Stimulated activated CD4-positive, alpha-beta T cell treated with anti-CD3 and anti-CD28 coated beads, Interleukin-4, amount 100 ng/mL, for 1 hour (primary cell): ENCODE data around the gene C1QTNF6.

Experiments used
- DNase-seq: peaks from one replicate; pipeline ENCODE4 v3.0.0-alpha.2; 2020

C1QTNF6 gene

DNA sequence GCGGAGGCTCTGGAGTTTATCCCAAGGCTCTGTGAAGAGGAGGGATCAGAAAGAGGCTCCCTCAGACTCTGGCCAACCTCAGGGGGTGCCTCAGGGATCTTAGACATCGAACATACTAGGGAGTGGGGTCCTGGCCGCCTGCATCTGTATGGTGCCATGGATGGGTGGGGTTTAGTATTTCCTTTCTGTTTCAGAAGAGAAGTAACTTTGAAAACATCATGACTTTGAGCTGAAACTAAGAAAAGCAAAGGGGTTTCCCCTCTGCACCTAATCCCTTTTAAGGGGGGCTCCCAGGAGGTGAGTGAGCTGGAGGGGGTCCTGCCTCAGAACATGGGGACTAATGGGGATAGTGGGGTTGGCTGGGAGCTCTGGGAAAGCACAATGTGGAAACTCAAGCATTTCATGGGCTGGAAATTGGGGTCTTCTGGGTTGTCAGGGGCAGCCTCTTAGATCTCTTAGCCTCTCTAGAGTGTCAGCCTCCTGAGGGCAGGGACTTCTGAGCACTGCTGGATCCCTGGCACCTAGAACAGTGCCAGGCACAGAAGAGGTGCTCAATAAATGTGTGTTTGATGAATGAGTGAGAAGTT is 36.0 kb upstream of the C1QTNF6 start:
- peak; percentile 45 for DNase-seq

DNA sequence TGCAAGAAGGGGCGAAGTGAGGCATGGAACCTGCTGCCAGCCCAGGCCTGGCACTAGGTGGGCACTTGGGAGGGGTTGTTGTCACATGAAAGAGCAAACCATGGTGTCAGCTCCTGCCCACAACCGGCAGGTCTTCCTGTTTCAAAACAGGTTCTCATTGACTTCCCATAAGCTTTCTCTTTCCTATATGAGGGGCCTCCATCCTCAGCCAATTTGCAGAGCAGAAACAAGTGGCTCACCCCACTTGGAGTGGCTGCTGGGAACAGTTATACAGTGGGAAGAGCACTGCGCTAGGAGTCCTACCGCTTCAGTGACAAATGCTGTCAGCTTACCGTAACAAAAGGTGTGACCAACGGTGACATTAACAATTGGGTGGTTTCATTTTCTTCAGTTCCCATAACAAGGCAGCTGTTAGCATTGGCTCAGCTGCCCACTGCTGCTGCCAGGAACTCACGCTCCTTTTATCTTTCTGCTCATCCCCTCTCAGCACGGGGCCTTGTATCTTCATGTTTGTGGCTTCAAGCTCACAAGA is 34.5 kb upstream of the C1QTNF6 start:
- no peak for DNase-seq

DNA sequence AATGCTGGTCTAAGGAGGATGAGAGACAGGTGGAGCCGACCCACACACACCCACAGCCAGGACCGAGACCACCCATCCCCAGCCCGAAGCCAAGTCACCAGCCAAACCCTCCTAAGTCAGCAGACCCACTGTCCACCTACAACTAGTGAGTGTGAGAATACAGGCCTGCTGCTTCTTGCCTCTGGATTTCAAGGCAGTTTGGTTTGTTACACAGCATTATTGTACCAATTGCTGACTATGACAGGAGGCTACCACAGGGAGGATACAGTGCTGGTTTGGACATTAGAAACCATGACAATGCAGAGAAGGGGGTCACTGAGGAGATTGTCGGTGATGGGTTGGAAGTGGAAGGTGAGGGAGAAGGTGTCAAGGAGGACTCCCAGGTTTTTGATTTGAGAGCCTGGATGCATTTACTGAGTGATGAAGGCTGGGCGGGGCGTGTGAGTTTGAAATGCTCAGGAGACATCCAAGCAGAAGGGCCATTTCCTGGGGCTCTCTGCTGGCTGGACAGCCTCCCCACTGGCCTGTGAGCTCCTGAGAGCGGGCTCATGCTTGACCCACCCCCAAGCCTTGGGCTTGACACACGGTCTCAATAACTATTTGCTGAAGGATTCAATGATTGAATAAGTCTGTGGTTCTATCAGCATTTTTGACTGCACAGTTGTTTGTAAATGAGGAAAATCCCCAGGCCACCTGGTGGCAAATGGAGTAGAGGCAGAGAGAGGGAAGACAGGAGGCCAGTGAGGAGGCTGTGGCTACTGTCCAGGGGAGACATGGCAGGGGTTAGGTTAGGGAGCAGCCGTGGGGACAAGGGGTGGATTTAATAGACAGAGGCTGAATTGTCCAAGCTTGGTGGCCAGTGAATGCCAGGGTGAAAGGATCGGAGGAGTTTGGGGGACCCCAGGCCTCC is 33.6 kb upstream of the C1QTNF6 start:
- no peak for DNase-seq

DNA sequence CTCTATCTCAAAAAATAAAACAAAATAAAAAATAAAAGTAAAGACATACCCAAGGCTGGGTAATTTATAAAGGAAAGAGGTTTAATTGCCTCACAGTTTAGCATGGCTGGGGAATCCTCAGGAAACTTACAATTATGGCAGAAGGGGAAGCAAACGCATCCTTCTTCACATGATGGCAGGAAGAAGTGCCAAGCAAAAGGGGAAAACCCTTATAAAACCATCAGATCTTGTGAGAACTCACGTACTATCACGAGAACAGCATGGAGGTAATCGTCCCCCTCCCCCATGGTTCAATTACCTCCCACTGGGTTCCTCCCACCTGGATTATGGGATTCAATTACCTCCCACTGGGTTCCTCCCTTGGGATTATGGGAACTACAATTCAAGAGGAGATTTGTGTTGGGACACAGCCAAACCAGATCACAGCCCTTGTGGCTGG is 32.5 kb upstream of the C1QTNF6 start:
- DNase-seq: no peak

DNA sequence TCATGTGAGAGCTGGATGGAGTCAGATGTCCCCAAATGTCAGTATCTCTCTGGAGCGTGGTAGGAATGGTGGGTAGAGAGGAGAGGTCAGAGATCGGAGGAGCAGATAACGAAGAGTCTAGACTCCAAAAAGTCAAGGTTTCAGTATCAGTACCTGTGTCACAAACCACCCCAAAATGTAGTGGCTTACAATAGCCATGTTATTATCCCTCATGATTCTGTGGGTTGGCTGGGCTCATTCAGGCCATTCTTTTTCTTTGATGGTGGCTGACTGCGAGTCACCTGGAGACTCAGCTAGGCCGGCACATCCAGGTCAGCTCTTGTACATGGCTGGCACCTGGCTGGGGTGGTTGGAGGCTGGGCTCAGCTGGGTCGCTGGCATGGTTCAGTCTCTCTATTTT is 31.5 kb upstream of the C1QTNF6 start:
- DNase-seq: no peak

DNA sequence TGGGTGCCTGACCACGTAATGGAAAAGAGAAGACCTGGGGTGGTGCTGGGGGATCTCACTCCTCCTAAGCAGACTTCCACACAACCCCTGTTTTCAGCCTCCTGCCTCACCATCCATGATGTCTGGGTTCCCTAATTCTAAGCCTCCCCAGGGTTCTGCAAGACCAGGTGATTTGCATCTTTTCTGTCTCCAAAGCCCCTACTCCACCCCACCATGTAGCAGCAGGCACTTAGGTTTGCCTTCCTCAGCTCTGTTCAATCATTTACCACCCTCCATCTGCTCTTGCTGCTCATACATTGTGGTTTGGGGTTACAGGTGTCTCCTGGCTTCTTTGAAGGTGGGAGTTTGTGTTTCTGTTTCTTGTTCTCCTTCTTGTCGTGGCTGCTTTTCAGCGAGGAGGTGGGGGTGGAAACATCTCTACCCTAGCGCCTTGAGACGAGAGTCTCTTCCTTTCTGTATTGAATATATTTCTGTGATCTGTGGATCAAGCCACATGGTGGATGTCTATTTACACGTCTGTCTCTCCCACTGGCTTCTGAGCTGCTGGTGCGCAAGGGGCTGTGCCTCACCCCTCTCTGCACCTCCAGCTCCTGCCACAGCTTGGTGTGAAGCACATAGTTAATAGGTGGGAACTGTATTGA is 30.8 kb upstream of the C1QTNF6 start:
- peak; percentile 71 for DNase-seq

DNA sequence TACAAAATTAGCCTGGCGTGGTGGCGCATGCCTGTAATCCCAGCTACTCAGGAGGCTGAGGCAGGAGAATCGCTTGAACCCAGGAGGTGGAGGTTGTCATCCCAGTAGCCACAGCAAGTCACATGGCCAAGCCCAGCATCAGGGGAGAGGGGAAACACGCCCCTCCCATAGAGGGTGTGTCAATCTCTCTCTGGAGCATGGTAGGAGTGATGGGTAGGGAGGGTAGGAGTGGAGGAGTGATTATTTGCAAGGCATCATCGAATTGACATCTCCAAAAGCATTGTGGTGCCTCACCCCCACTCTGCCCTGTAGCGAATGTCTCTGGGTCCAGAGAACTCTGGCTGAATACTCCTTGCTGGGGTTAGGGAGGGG is 30.3 kb upstream of the C1QTNF6 start:
- DNase-seq: no peak

DNA sequence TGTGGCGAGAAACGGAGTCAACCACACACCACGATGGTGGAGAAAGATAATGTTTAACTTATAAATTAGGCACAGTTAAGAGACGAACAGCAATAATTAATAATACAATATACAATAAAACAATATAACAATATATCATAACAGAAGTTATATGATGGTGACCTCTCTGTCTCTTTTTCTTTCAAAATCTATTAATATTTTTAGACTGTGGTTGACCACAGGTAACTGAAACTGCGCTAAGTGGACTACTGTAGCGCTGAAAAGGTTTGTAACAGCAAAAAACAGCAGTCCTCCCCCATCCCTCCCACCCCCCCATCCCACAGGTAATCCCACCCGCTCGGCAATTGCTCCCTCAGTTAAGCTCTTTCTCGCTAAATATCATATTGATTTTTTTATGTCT is 27.8 kb upstream of the C1QTNF6 start:
- no peak for DNase-seq

DNA sequence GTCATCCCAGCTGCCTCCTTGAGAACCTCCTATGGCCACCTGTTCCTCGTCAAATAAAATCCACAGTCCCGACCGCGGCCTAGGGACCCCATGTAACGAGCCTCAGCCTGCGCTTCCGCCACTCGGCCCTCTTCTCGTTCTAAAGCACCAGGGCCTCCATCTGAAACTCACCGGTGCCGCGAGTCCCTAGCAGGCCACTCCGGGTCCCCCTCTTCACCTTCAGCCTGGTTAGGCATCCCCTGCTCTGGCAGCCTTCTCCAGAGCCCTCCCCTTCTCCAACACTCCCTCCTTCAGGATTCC is 26.6 kb upstream of the C1QTNF6 start:
- peak; percentile 1 for DNase-seq

DNA sequence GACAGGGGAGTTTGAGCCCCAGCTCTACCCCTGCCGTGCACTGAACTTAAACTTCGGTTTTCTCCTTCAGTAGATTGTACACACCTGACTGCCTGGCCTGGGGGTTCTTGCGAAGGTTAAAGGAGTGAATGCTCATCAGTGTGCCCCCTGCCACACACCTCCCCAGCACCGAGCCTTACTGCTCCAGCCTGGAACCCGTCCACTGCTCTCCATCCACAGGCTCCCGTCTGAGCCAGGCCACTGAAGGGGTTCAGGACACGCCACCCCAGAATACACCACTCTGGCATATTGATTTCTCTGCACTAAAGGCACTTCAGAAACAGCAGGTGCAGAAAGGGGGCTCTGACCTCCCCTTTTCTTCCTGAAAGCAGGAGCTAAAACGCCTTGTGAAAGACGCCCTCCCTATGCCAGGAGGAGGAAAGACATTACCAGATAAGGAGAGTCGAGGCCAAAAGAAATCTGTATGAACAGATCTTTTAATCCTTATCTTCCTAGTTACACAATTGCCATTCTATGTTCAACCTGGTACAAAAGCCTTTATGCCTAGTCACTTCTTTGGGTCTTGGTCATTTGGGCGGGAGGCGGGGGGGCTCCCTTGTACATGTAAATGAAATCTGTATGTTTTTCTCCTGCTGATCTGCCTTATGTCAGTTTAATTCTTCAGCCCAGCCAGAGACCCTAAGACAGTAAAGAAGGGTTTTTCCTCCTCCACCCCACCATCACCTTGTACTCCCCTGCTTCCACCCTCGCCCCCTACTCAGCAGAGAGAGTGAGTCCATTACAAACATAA is 26.1 kb upstream of the C1QTNF6 start:
- DNase-seq: no peak

DNA sequence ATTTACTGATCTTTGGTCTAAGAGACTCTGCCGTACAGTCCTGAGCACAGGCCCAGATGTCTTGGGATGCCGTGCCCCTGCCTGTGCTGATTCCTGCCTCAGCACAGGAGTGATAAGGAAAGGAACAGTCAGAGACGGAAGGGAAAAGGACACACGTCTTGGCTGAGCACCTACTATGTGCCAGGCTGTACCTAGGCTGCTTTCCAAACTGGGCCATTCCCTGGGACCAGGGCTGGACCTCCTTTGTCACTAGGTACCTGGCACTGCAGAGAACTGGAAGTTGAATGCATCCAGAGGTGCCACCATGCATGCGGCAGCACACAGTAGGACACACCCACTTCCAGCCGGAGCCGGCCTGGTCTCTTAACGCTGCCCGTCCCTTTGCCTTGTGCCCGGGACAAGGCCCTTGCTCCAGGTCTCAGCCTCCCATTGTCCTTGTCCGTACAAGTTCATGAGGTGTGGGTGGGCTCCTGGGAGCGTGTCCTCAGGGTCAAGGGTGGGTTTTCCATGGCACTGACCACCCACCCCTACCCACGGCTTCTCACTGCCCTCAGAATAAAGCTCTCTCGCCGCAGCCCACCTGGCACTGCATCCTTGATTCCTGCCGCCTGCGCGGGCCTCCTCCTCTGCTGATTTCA is 25.3 kb upstream of the C1QTNF6 start:
- no peak for DNase-seq

DNA sequence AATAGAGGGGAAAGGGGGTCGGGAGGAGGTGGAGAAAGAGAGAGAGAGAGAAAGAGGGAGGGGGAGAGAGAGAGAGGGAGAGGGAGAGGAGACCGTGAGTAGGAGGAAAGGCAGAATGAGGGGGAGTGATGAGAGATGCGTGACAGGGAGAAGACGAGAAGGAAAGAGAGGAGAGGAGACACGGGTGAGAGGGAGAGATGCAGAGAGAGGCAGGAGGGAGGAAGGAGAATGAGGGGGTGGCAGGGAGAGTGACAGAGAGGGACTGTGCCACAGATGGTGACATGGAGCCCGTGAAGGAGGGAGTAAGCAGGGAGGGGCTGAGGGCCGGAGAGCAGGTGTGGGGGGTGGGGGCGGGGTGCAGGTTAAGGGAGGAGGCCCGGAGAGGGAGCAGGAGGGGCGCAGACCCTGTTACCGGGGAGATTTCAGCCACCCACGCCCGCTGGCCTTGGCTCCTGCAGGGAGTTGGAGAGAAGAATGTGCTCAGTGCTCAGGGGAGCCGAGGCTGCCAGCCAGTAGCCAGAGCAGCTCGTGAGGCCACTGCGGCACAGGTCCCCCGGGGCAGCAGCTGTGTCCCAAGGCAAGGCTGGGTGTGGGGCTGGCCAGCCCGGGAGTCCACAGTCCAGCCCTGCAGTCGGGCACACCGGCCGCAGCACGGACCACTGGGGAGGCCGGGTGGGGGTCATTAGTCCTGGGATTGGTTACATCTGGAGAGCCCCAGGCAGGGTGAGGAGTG is 24.3 kb upstream of the C1QTNF6 start, which contains the start of gene SSTR3:
Gene SSTR3 (minus strand): TSS at position 304 of the 733 bp plus-strand sequence. CDS start 4,674 bp downstream, outside the sequence.
- no peak for DNase-seq

DNA sequence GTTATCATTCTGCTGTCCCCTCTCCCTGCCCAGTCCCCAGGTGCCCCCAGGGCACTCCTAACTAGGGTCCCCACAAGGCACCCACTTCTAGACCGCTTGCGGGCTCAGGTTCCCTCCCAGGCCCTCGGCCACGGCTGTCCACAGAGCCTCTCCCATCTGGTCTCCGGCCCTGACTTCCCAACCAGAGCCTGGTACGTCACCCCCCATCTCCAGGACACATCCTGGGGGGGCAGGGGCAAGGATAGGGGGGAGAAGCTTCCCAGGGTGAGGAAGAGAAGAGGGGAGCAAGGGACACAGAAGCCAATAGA is 23.8 kb upstream of the C1QTNF6 start:
- DNase-seq: no peak

DNA sequence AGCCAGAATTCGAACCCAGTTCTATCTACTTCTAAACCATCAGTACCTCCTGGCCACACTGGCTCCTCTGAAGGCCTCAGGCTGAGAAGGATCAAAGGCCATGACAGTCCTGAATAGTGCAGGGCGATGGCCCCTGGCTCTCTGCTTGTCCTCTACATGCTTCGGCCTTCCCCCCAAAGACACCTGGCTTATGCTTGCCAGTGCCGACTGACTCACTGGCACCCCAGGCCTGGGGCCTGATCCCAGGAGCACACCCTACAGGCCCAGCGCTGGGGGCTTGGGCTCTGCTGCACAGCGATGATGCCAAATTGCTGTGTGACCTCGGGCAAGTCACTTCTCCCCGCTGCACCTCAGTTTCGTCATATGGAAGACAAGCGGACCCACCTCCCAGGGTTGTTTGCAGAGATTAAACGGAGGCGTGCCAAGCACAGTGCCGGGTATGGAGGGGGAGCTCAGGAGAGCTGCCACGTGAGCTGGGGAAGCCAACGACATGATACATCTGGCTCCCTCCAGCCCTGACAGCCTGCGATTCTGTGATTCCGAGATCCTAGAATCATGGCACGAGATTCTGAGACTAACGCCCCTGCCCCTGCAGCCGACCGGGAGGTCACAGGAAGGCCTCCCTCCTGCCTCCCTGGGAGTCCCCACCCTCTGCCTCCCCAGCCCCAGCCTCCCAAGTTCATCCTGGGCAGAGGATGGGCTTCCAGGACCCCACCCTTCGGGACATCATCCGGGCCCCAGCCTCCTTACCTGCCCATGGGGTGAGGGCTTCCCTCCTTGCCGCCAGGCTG is 23.2 kb upstream of the C1QTNF6 start:
- no peak for DNase-seq

DNA sequence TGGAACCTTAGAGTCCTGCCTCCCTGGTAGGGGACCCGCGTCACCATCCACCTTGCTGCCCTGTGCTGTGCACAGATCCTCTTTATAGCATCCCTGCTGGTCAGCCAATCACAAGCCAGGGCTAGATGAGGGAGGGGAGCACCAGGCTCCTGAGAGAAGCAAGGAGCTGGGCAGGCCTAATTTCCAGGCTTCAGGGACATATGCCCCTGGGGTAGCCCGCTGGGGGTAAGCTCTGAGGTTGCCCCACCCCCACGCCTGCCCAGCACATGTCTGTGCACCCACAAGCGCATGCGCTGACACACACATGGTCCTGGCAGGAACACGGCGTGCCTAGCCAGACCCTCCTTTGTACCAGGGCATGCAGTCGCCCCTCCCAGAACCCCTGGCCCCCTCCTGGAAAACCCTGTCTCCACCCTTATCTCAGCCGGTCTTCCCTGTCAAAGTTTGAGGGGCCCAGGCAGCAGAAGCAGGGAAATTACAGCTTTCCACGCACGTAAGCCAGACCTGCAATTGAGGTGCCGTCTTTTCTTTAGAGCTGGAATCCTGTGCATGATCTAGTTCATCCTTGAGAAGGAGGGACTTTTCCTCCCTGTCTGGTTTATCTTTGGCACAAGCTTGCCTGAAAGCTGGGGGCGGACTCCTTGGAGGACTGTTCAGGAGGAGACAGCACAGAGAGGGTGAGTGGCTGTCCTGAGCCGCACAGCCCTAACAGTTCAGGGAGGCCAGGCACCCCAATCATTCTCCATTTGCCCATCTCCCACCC is 22.2 kb upstream of the C1QTNF6 start:
- no peak for DNase-seq

DNA sequence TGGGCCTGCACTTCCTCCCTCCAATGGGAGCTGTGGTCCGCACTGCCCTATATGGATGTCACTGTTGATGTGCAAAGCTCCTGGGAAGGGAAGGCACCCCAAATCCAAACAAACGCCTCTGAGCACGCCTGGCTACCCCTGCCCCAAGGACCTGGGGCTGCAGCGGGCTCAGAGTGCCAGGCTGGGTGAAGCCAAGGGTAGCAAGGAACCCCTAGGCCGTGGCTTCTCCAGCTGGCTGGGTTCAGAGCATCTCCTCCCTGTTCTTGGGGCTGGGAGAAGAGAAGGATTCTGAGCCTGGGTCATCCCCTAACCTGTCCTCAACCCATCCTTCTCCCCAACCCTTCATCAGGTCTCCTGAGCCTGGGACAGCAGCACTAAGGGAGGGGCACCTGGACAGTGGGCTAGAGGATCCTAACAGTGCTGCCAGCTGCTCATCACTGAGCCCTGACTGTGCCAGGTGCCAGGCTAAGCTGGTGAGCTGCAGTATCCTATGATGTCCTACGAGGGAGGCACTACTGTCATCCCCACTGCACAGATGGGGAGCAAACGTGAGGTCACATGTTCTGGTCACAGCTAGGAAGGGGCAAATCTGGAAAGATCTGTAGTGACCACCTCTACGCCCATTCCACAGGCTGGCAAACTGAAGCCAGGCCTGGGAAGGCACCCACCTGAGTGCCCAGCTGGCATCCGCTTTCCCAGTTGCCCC is 21.2 kb upstream of the C1QTNF6 start:
- DNase-seq: no peak

DNA sequence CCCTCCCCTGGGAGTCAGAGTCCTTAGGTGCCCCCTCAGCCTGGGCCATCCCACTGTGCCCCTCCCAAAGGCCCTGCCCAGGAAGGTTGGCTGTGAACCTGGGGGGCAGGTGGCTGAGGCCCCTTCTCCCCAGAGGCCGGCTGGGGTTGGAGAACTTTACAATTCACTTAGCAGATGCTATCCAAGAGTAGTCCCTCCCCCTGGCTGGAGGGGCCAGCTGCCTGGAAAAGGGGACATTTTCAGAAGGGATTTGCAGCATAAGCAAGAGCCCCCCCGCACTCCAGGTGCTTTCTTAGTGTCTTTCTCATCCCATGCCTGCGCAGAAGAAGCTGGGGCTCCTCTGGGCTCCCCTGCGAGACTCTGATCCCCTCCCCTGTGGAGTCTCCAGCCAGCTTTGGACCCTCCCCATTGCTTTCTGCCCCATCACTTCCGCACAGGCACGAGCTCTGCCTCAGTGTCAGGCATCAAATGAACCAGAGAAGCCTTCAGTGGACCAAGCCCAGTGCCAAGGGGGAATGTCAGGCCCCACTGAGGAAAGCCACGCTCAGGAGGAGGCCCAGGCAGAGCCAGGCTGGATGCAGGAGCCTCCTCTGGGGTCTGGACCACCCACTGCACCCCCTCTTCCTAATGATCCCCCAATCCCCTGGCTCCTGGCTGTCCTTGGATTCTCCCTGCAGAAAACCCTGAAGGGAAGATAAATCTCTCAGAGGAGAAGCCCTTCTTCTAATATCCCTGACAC is 20.5 kb upstream of the C1QTNF6 start:
- DNase-seq: no peak

DNA sequence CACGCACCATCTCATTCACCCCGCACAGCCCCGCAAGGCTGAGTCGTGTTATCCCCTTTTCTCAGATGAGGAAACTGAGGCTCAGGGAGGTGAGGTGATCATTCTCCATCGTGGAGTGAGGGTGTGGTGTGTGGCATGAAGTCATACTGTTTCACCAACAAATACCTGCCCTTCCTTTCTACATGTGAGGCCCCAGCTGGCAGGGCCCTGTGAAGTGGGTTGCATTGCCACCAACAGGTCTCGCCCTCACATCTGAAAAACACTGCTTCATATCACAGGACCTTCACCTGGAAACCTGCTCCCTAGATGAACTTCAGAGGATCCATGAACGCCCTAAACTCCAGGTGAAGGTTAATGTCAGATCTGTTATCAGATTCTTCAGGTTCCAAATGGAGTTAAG is 19.9 kb upstream of the C1QTNF6 start:
- no peak for DNase-seq
